Measurements from ENCODE around the gene ERICH6B.

DNA sequence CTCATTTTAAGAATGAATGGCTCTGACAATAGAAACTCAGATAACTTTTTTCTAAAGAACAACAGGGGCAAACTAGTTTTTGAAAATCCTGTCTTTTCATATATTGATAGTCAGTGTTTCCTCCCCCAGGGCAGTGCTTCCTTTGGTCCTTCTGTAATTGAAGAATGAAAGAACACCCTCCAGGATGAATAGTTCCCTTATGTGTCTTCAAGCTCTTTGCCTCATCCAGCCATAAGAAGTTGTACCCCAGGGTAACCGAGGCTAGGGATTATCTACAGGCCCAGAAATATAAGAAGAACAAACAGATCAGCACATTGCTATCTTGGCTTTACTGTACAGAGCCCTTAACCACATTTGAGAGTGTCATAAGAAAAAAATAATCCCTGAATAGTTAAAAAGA, 12.1 kb upstream of the ERICH6B start:
- TF ChIP-seq CTCF (IDR thresholded peaks at IDR 0.05; ENCODE audit: insufficient read depth, low read length, poor library complexity, severe bottlenecking) (no peak), EZH2phosphoT487 (conservative IDR thresholded peaks at IDR 0.05; ENCODE audit: low read length) (no peak)

Measured in SU-DHL-6 (cell line).